Esophagus muscularis mucosa (tissue), 4 donors: ENCODE data around the gene TBC1D9.

Experiments used
- EP300 ChIP-seq: sonication (generic); formaldehyde crosslinking; IDR thresholded peaks from one replicate; pipeline ENCODE4 v1.6.1; 2017; ENCODE audit warnings: antibody characterized with exemption
- POLR2A ChIP-seq: fragments of 450-650 bp; IDR thresholded peaks from one replicate; pipeline ENCODE4 v1.6.1; 2017; ENCODE audit warnings: antibody characterized with exemption, moderate library complexity, mild to moderate bottlenecking, low read depth
- POLR2AphosphoS5 ChIP-seq, 2 donors: sonication (generic); formaldehyde crosslinking; IDR thresholded peaks; one replicate each; pipeline ENCODE4 v1.6.1; 2017; ENCODE audit warnings: antibody characterized with exemption in 2 of 2
- TF ChIP-seq, protein P1 (sequence below), 3 experiments: fragments of 200-600 bp in 2 of 3; fragments of 450-650 bp in 1 of 3; sonication (generic) in 2 of 3; IDR thresholded peaks; one replicate each; pipeline ENCODE4 v1.5.1; 2017 to 2019; ENCODE audit warnings: antibody characterized with exemption in 3 of 3, mild to moderate bottlenecking in 2 of 3, moderate library complexity in 1 of 3

DNA sequence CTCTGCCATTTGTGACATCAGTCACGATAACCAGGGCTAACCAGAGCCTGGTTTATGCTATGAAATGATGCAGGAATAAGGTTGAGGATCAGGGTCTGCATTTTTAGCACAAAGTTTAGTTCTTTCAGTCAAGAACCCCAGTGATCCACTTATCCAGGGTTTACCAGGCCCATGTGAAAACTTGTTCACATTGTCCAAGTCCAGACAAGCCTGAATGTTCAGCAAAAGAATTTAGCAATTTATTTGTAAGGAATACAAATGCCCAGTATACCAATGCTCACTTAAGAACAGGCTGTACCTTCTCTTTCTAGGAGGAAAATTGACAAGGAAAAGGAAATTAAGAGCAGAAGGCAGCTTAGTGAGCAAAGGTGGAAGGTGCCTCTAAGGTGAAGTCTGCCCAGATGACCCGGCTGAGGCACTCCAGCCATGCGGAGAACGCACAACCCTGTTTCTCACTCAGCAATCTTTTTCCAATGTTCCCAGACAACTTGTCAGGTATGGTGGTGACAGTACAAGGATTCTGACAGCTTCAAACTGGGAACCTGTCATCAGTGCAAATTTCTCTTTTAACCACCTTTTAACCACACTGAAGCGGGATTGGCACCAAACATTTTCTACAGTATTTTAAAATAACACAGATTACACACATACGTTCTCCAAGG is 54.0 kb downstream of the TBC1D9 start:
- TF ChIP-seq, protein P1, sequence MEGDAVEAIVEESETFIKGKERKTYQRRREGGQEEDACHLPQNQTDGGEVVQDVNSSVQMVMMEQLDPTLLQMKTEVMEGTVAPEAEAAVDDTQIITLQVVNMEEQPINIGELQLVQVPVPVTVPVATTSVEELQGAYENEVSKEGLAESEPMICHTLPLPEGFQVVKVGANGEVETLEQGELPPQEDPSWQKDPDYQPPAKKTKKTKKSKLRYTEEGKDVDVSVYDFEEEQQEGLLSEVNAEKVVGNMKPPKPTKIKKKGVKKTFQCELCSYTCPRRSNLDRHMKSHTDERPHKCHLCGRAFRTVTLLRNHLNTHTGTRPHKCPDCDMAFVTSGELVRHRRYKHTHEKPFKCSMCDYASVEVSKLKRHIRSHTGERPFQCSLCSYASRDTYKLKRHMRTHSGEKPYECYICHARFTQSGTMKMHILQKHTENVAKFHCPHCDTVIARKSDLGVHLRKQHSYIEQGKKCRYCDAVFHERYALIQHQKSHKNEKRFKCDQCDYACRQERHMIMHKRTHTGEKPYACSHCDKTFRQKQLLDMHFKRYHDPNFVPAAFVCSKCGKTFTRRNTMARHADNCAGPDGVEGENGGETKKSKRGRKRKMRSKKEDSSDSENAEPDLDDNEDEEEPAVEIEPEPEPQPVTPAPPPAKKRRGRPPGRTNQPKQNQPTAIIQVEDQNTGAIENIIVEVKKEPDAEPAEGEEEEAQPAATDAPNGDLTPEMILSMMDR (IDR thresholded peaks at IDR 0.05), result no peak
- TF ChIP-seq POLR2AphosphoS5 (IDR thresholded peaks at IDR 0.05) (no peak), POLR2A (no peak), EP300 (no peak)
